HepG2 (cell line): ENCODE results near the gene DCAF7. TPM values are rescaled to one million over a fixed set of nuclear protein-coding genes. Genes with fewer than 3 reads are reported as not detected.

ENCODE experiments used
- CBFB ChIP-seq: sonication (generic); formaldehyde crosslinking; IDR thresholded peaks from 2 replicates; pipeline ENCODE4 v1.4.0; 2020; ENCODE audit warnings: missing genetic modification reagents
- CTCF ChIP-seq: sonication (generic); formaldehyde crosslinking; IDR thresholded peaks from 2 replicates; pipeline ENCODE4 v1.5.0; 2020; ENCODE audit warnings: mild to moderate bottlenecking, missing genetic modification reagents, moderate library complexity
- DMAP1 ChIP-seq: IDR thresholded peaks from 2 replicates; pipeline ENCODE4 v1.6.1; 2016
- ESRRA ChIP-seq: sonication (generic); formaldehyde crosslinking; IDR thresholded peaks from 2 replicates; pipeline ENCODE4 v1.5.1; 2020; ENCODE audit warnings: mild to moderate bottlenecking, low read depth, missing genetic modification reagents
- FOXA3 ChIP-seq: IDR thresholded peaks from 2 replicates; pipeline ENCODE4 v1.6.1; 2016; ENCODE audit warnings: missing genetic modification reagents, missing compliant biosample characterization
- GZF1 ChIP-seq: sonication (generic); formaldehyde crosslinking; IDR thresholded peaks from 2 replicates; pipeline ENCODE4 v1.5.1; 2020; ENCODE audit warnings: mild to moderate bottlenecking, missing genetic modification reagents
- HNF4A ChIP-seq: sonication (generic); formaldehyde crosslinking; IDR thresholded peaks from 2 replicates; pipeline ENCODE4 v1.4.0; 2020; ENCODE audit warnings: missing genetic modification reagents
- IRF2 ChIP-seq: IDR thresholded peaks from 2 replicates; pipeline ENCODE4 v1.6.1; 2018; ENCODE audit warnings: missing genetic modification reagents, missing compliant biosample characterization
- KDM3A ChIP-seq: IDR thresholded peaks from 2 replicates; pipeline ENCODE4 v1.6.1; 2018; ENCODE audit warnings: low read depth, missing compliant biosample characterization
- MATR3 ChIP-seq: sonication (generic); formaldehyde crosslinking; IDR thresholded peaks from 2 replicates; pipeline ENCODE4 v1.4.0; 2020; ENCODE audit warnings: missing genetic modification reagents
- MIER3 ChIP-seq: IDR thresholded peaks from 2 replicates; pipeline ENCODE4 v1.6.1; 2016; ENCODE audit warnings: missing compliant biosample characterization, borderline replicate concordance
- POGK ChIP-seq: sonication (generic); formaldehyde crosslinking; conservative IDR thresholded peaks from 2 replicates; pipeline ENCODE4 v1.8.0; 2022; ENCODE audit warnings: mild to moderate bottlenecking, moderate library complexity, missing genetic modification reagents
- POLR2AphosphoS5 ChIP-seq: IDR thresholded peaks from 2 replicates; pipeline ENCODE4 v1.6.1; 2012; ENCODE audit warnings: low read depth, low read length
- RBFOX2 ChIP-seq: fragments of 200-400 bp; formaldehyde crosslinking; IDR thresholded peaks from 2 replicates; pipeline ENCODE4 v1.6.1; 2017; ENCODE audit warnings: low read depth, mild to moderate bottlenecking, low read length
- SALL1 ChIP-seq: sonication (generic); formaldehyde crosslinking; IDR thresholded peaks from 2 replicates; pipeline ENCODE4 v1.8.0; 2022; ENCODE audit warnings: mild to moderate bottlenecking, missing genetic modification reagents
- SCMH1 ChIP-seq: sonication (generic); formaldehyde crosslinking; IDR thresholded peaks from 2 replicates; pipeline ENCODE4 v1.9.0; 2021; ENCODE audit warnings: missing genetic modification reagents, mild to moderate bottlenecking, borderline replicate concordance
- SMAD9 ChIP-seq: sonication (generic); formaldehyde crosslinking; IDR thresholded peaks from 2 replicates; pipeline ENCODE4 v1.5.1; 2020; ENCODE audit warnings: mild to moderate bottlenecking, missing genetic modification reagents
- TARDBP ChIP-seq: sonication (generic); formaldehyde crosslinking; IDR thresholded peaks from 2 replicates; pipeline ENCODE4 v1.8.0; 2022; ENCODE audit warnings: mild to moderate bottlenecking, missing genetic modification reagents
- TEAD3 ChIP-seq: optimal IDR thresholded peaks from 2 replicates; pipeline ENCODE3; 2016; ENCODE audit warnings: borderline replicate concordance
- TRIM22 ChIP-seq: fragments of 450-650 bp; IDR thresholded peaks from 2 replicates; pipeline ENCODE4 v1.6.1; 2017
- ZBTB1 ChIP-seq: sonication (generic); formaldehyde crosslinking; IDR thresholded peaks from 2 replicates; pipeline ENCODE4 v1.4.0; 2020; ENCODE audit warnings: missing genetic modification reagents, borderline replicate concordance
- ZMAT5 ChIP-seq: sonication (generic); formaldehyde crosslinking; IDR thresholded peaks from 2 replicates; pipeline ENCODE4 v1.5.0; 2020; ENCODE audit warnings: mild to moderate bottlenecking, low read depth, missing genetic modification reagents, borderline replicate concordance
- ZMYM4 ChIP-seq: sonication (generic); formaldehyde crosslinking; IDR thresholded peaks from 2 replicates; pipeline ENCODE4 v1.8.1; 2023; ENCODE audit warnings: mild to moderate bottlenecking, missing genetic modification reagents
- ZNF414 ChIP-seq: sonication (generic); formaldehyde crosslinking; IDR thresholded peaks from 2 replicates; pipeline ENCODE4 v1.5.0; 2020; ENCODE audit warnings: missing genetic modification reagents
- ZNF44 ChIP-seq: sonication (generic); formaldehyde crosslinking; IDR thresholded peaks from 2 replicates; pipeline ENCODE4 v1.5.1; 2020; ENCODE audit warnings: mild to moderate bottlenecking, missing genetic modification reagents
- ZNF792 ChIP-seq: IDR thresholded peaks from 2 replicates; pipeline ENCODE4 v1.6.1; 2016
- polyA plus RNA-seq, 8 experiments: library from polyadenylated mRNA; depleted of rRNA in 3 of 8; stranded (reverse) in 7 of 8; unstranded in 1 of 8; fragments of >200 nt; fragmentation: Illumina TruSeq in 4 of 8; extraction: Trizol in 4 of 8; gene quantifications; 2 replicates each; pipeline versions ENCODE4 v1.2.1 to v1.2.3, GENCODE V29; 2011 to 2016; ENCODE audit warnings: low read depth in 4 of 8, missing spikeins in 1 of 8, mixed read lengths in 1 of 8; ENCODE audit not compliant: insufficient read depth in 1 of 8
- total RNA-seq, 5 experiments: library from RNA; depleted of rRNA; stranded (reverse); fragments of >200 nt; fragmentation: Illumina TruSeq; extraction: Trizol; gene quantifications; 2 replicates each; pipeline ENCODE4 v1.2.3, GENCODE V29; 2016; ENCODE audit warnings: low read depth in 1 of 5

The DCAF7 gene
- total and polyA plus RNA-seq, 2 of the 13 experiments (the other 11 are each of a cell fraction or from before 2014, with no cell fraction given): 55.2 to 73.4 TPM

- peak; percentile 98 for TF ChIP-seq ESRRA (CRISPR knock-in tag)
- TF ChIP-seq IRF2: peak; percentile 78
- TF ChIP-seq RBFOX2: no peak
- peak; percentile 81 for TF ChIP-seq ZMYM4 (CRISPR knock-in tag)
- no peak for TF ChIP-seq ZMAT5 (CRISPR knock-in tag)
- TF ChIP-seq TEAD3 (CRISPR knock-in tag): peak; percentile 78
- no peak for TF ChIP-seq ZBTB1 (CRISPR knock-in tag)
- TF ChIP-seq GZF1 (CRISPR knock-in tag): peak; percentile 84; the same call in 1 of the 2 replicates
- TF ChIP-seq ZNF44 (CRISPR knock-in tag): no peak
- TF ChIP-seq POGK (CRISPR knock-in tag): peak; percentile 69
- TF ChIP-seq MATR3 (CRISPR knock-in tag): no peak
- peak; percentile 88; the same call in 1 of the 2 replicates for TF ChIP-seq MIER3 (CRISPR knock-in tag)
- peak; percentile 81 for TF ChIP-seq KDM3A (CRISPR knock-in tag)
- TF ChIP-seq ZNF792 (CRISPR knock-in tag): peak; percentile 78; the same call in 1 of the 2 replicates
- peak; percentile 67; the same call in 1 of the 2 replicates for TF ChIP-seq CBFB (CRISPR knock-in tag)
- no peak for TF ChIP-seq TRIM22
- no peak for TF ChIP-seq SCMH1 (CRISPR knock-in tag)
- TF ChIP-seq CTCF: 0 out of 2 replicates have a peak, but pooled peaks have one; percentile 28
- no peak; the same call in 1 of the 2 replicates for TF ChIP-seq SMAD9 (CRISPR knock-in tag)
- no peak for TF ChIP-seq POLR2AphosphoS5
- TF ChIP-seq DMAP1: peak; percentile 43; the same call in 1 of the 2 replicates
- peak; percentile 83 for TF ChIP-seq FOXA3 (CRISPR knock-in tag)
- TF ChIP-seq TARDBP (CRISPR knock-in tag): peak; percentile 95
- peak; percentile 96 for TF ChIP-seq SALL1 (CRISPR knock-in tag)
- peak; percentile 73 for TF ChIP-seq ZNF414 (CRISPR knock-in tag)
- TF ChIP-seq HNF4A: peak; percentile 92
Observed at GRCh38 chr17:63531022-63531965, 19.0 kb upstream of the DCAF7 start (continued).
